Activated CD4-positive, alpha-beta memory T cell treated with anti-CD3 and anti-CD28 coated beads for 36 hours (primary cell): ENCODE results near the gene CAMKMT. TPM values are rescaled to one million over a fixed set of nuclear protein-coding genes. Genes with fewer than 3 reads are reported as not detected.

ENCODE experiments used
- CTCF ChIA-PET: fragments of 350-600 bp; sonication (Branson Sonifier 250); formaldehyde crosslinking; loops from one replicate; lab custom pipeline; 2021; ENCODE audit warnings: antibody characterized with exemption, inconsistent platforms; lab: Charles Lee
- POLR2A ChIA-PET: fragments of 350-600 bp; sonication (Branson Sonifier 250); formaldehyde crosslinking; loops from one replicate; lab custom pipeline; 2021; ENCODE audit warnings: antibody characterized with exemption; lab: Charles Lee
- DNase-seq: peaks from one replicate; pipeline ENCODE4 v3.0.0-alpha.2; 2020
- H3K27ac Mint-ChIP-seq: one replicate; pipeline ENCODE4 v1.8.0; 2021; ENCODE audit warnings: mixed read lengths
- H3K27me3 Mint-ChIP-seq: one replicate; pipeline ENCODE4 v1.8.0; 2021; ENCODE audit warnings: mixed read lengths
- H3K36me3 Mint-ChIP-seq: one replicate; pipeline ENCODE4 v1.8.0; 2021; ENCODE audit warnings: mixed read lengths
- H3K4me1 Mint-ChIP-seq: one replicate; pipeline ENCODE4 v1.8.0; 2021; ENCODE audit warnings: low read depth, mixed read lengths
- H3K4me3 Mint-ChIP-seq: one replicate; pipeline ENCODE4 v1.8.0; 2021; ENCODE audit warnings: mild to moderate bottlenecking, mixed read lengths
- H3K9me3 Mint-ChIP-seq: one replicate; pipeline ENCODE4 v1.8.0; 2021; ENCODE audit warnings: mixed read lengths
- intact Hi-C: fragments of 100-400 bp; cut with micrococcal nuclease; formaldehyde crosslinking; loops from one replicate; pipeline ENCODE4 v1.15.1; 2023
- total RNA-seq, 2 experiments: library from RNA; stranded (reverse); gene quantifications; one replicate each; pipeline ENCODE4 v1.2.3, GENCODE V29; 2021

Gene CAMKMT
- total RNA-seq, 2 experiments from 2014 or later, result 9.3 to 11.3 TPM

- intact Hi-C loops, result no loop called here
- CTCF ChIA-PET, result no interaction called here
- Mint-ChIP-seq H3K27me3 (no peaks in the 10 kb centered on the region), H3K36me3 (peaks cover 8% of the 10 kb centered on the region), H3K4me1 (no peaks in the 10 kb centered on the region), H3K27ac (no peak overlapping the region), H3K4me3 (no peak overlapping the region), H3K9me3 (no peaks in the 10 kb centered on the region)
- DNase-seq, result no peak
- POLR2A ChIA-PET, result no interaction called here
Observed at GRCh38 chr2:44559108-44559507, 197.4 kb downstream of the CAMKMT start.

GRCh38 chr2:44560352-44560751 is 198.6 kb downstream of the CAMKMT start:
- intact Hi-C loops, result loop anchor here (10.0 kb wide), 1 partner anchor 394 kb away; no protein-coding TSS in a partner anchor

DNA sequence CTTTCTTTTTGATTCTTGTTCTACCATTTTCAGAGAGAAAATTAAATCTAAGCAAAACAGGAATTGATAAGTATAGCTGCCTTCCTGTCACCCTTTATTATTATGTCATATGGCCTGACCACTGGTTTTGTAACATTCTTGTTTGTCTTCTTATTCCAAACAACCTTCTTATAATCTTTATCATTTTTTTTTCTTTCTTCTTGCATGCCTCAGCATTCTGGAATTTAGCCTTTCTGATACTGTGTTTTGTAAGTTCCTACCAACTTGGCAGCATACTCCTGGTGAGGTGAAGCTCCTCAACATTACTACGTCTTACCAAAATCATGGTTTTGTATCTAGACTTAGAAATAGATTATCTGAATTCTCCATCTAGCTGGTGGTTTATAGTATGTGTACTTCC is 199.2 kb downstream of the CAMKMT start:
- CTCF ChIA-PET, result interaction anchor here (1.0 to 2.6 kb wide), 2 partner anchors 107 to 395 kb away, joined by 3 to 23 read pairs; no protein-coding TSS in a partner anchor

More at GRCh38 chr2:44560352-44560751, 198.6 kb downstream of the CAMKMT start:
- peaks cover 8% of the 10 kb centered on the region for H3K36me3 Mint-ChIP-seq
- CTCF ChIA-PET, result interaction anchor here (0.6 to 2.6 kb wide), 5 partner anchors 63 to 395 kb away, joined by 3 to 23 read pairs (median 3); no protein-coding TSS in a partner anchor
- H3K4me3 Mint-ChIP-seq, result no peak overlapping the region
- DNase-seq, result peak; percentile 18
- POLR2A ChIA-PET, result no interaction called here
- H3K27ac Mint-ChIP-seq, result no peak overlapping the region
- H3K9me3 Mint-ChIP-seq, result no peaks in the 10 kb centered on the region
- H3K27me3 Mint-ChIP-seq, result no peaks in the 10 kb centered on the region
- no peaks in the 10 kb centered on the region for H3K4me1 Mint-ChIP-seq

DNA sequence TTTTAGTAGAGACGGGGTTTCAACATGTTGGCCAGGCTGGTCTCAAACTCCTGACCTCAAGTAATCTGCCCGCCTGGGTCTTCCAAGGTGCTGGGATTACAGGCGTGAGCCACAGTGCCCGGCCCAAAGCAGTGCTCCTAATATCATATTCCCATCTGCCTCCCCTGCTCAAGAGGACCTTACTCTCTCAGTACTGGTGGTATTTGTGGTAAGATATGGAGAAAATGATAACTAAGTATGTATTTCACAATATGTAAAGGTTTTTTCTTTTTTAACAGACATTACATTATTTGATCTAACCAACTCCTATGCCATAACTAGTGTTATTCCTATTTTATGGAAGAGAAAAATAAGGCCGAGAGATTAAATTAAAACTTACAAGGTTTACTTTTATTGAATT is 201.0 kb downstream of the CAMKMT start:
- POLR2A ChIA-PET, result no interaction called here
- Mint-ChIP-seq H3K4me3 (no peak overlapping the region), H3K27ac (no peak overlapping the region), H3K9me3 (no peaks in the 10 kb centered on the region), H3K4me1 (no peaks in the 10 kb centered on the region), H3K36me3 (peaks cover 2% of the 10 kb centered on the region), H3K27me3 (no peaks in the 10 kb centered on the region)
- intact Hi-C loops, result loop anchor here (10.0 kb wide), 1 partner anchor 392 kb away; no protein-coding TSS in a partner anchor
- CTCF ChIA-PET, result interaction anchor here (0.7 to 1.5 kb wide), 2 partner anchors 83 to 1278 kb away, joined by 3 to 4 read pairs; no protein-coding TSS in a partner anchor
- no peak for DNase-seq

More for the DNA sequence above, 199.2 kb downstream of the CAMKMT start:
- H3K27ac Mint-ChIP-seq, result no peak overlapping the region
- no peak overlapping the region for H3K4me3 Mint-ChIP-seq
- intact Hi-C loops, result loop anchor here (10.0 kb wide), 1 partner anchor 394 kb away; no protein-coding TSS in a partner anchor
- H3K36me3 Mint-ChIP-seq, result peaks cover 8% of the 10 kb centered on the region
- H3K27me3 Mint-ChIP-seq, result no peaks in the 10 kb centered on the region
- H3K4me1 Mint-ChIP-seq, result no peaks in the 10 kb centered on the region
- POLR2A ChIA-PET, result no interaction called here
- no peaks in the 10 kb centered on the region for H3K9me3 Mint-ChIP-seq
- DNase-seq, result no peak

DNA sequence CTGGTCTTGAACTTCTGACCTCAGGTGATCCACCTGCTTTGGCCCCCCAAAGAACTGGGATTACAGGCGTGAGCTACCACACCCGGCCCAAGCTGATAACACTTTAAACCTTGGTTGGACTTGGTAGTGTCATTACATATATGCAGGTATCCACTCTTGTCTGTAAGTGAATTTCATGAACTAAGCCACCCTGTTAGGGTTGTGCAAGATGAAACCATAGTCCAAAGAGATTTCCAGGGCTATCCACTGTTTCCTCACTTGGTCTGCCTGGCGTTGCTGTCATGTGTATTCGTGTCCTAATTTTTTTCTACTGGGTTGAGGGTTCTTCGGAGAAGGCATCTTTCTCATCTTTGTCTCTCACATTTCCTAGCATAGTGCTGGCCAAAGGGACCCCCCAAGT is 203.0 kb downstream of the CAMKMT start:
- H3K27me3 Mint-ChIP-seq, result no peaks in the 10 kb centered on the region
- POLR2A ChIA-PET, result no interaction called here
- H3K36me3 Mint-ChIP-seq, result peaks cover 2% of the 10 kb centered on the region
- DNase-seq, result no peak
- CTCF ChIA-PET, result no interaction called here
- intact Hi-C loops, result loop anchor here (10.0 kb wide), 1 partner anchor 390 kb away; no protein-coding TSS in a partner anchor
- no peak overlapping the region for H3K27ac Mint-ChIP-seq
- H3K4me1 Mint-ChIP-seq, result peaks cover 3% of the 10 kb centered on the region
- no peak overlapping the region for H3K4me3 Mint-ChIP-seq
- H3K9me3 Mint-ChIP-seq, result no peaks in the 10 kb centered on the region

DNA sequence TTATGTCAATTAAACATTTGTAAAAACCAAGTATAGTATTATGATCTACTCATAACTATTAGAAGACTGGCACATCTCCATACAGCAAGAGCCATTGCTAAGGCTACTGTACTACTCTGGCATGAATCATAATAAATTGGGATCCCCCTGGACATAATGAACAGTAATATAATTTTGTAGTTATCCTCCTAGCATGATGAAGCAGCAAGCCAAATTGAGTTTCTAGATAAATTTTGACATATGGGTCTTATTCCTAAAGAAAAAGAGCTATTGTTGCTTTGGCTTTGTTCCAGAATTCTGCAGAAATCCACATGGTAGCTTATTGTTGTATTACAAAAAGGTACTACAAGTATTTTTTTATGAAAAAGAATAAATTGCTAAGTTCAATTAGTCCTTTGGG is 204.3 kb downstream of the CAMKMT start:
- peaks cover 13% of the 10 kb centered on the region for H3K4me1 Mint-ChIP-seq
- no peaks in the 10 kb centered on the region for H3K27me3 Mint-ChIP-seq
- POLR2A ChIA-PET, result no interaction called here
- H3K4me3 Mint-ChIP-seq, result no peak overlapping the region
- intact Hi-C loops, result loop anchor here (10.0 kb wide), 1 partner anchor 389 kb away; no protein-coding TSS in a partner anchor
- CTCF ChIA-PET, result no interaction called here
- H3K9me3 Mint-ChIP-seq, result no peaks in the 10 kb centered on the region
- no peak overlapping the region for H3K27ac Mint-ChIP-seq
- peaks cover 2% of the 10 kb centered on the region for H3K36me3 Mint-ChIP-seq
- DNase-seq, result no peak

DNA sequence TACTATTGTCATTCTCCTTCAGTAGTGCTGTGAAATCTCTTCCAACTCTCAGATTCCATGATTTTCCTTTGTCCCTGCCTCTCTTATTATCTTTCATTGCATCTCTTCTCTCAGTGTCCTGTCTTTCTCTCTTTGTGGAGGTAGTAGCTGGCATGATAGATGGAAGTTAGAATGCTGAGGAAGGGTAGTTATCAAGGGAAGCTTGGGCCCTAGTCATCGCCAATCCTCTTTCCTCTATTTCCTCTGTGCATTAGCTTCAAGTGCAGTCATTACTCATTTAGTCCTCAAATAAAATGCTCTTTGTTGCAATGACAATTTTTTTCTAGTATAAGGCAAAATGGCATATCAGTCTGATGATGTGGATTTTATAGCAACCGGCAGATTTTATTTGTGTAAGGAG is 207.7 kb downstream of the CAMKMT start:
- POLR2A ChIA-PET, result no interaction called here
- intact Hi-C loops, result loop anchor here (10.0 kb wide), 1 partner anchor 385 kb away; no protein-coding TSS in a partner anchor
- no peak overlapping the region for H3K4me3 Mint-ChIP-seq
- DNase-seq, result no peak
- no peaks in the 10 kb centered on the region for H3K27me3 Mint-ChIP-seq
- peaks cover 15% of the 10 kb centered on the region for H3K4me1 Mint-ChIP-seq
- H3K9me3 Mint-ChIP-seq, result no peaks in the 10 kb centered on the region
- CTCF ChIA-PET, result no interaction called here
- no peak overlapping the region for H3K27ac Mint-ChIP-seq
- no peaks in the 10 kb centered on the region for H3K36me3 Mint-ChIP-seq

GRCh38 chr2:44570271-44570670 is 208.5 kb downstream of the CAMKMT start:
- Mint-ChIP-seq H3K4me3 (no peak overlapping the region), H3K36me3 (no peaks in the 10 kb centered on the region), H3K9me3 (no peaks in the 10 kb centered on the region), H3K27me3 (no peaks in the 10 kb centered on the region), H3K27ac (no peak overlapping the region), H3K4me1 (peaks cover 15% of the 10 kb centered on the region)
- DNase-seq, result no peak
- ChIA-PET CTCF (interaction anchor here (1.9 kb wide), 1 partner anchor 91 kb away, joined by 6 read pairs; no protein-coding TSS in a partner anchor), POLR2A (no interaction called here)
- intact Hi-C loops, result no loop called here

DNA sequence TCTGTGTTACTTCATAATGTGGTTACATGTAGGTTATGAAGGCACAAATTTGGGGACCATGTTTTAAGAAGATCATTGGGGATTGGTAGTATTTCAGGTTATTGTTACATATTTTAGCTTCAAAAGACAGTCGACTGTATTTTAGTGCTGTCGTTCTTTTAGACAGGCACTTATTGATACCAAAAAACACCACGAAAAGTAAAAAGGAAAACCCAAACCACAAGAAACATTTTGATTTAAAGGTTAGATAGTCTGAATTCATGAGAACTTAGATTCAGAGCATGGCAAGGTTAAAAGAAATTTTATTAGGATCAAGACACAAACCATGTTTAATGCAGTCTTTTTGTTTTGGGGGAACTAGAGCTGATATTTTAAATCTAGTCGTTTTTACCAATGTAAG is 209.0 kb downstream of the CAMKMT start:
- ChIA-PET POLR2A (no interaction called here), CTCF (interaction anchor here (1.9 kb wide), 1 partner anchor 91 kb away, joined by 6 read pairs; no protein-coding TSS in a partner anchor)
- no peaks in the 10 kb centered on the region for H3K36me3 Mint-ChIP-seq
- H3K27ac Mint-ChIP-seq, result no peak overlapping the region
- H3K27me3 Mint-ChIP-seq, result no peaks in the 10 kb centered on the region
- H3K4me3 Mint-ChIP-seq, result no peak overlapping the region
- H3K9me3 Mint-ChIP-seq, result no peaks in the 10 kb centered on the region
- intact Hi-C loops, result no loop called here
- H3K4me1 Mint-ChIP-seq, result peaks cover 15% of the 10 kb centered on the region
- no peak for DNase-seq

GRCh38 chr2:44572196-44572900 is 210.6 kb downstream of the CAMKMT start:
- POLR2A ChIA-PET, result no interaction called here

GRCh38 chr2:44573996-44574395 is 212.2 kb downstream of the CAMKMT start:
- Mint-ChIP-seq H3K36me3 (no peaks in the 10 kb centered on the region), H3K4me1 (peaks cover 28% of the 10 kb centered on the region), H3K27ac (no peak overlapping the region), H3K27me3 (no peaks in the 10 kb centered on the region), H3K9me3 (no peaks in the 10 kb centered on the region), H3K4me3 (no peak overlapping the region)
- intact Hi-C loops, result no loop called here
- no peak for DNase-seq
- POLR2A ChIA-PET, result no interaction called here
- CTCF ChIA-PET, result no interaction called here

More at GRCh38 chr2:44572196-44572900, 210.6 kb downstream of the CAMKMT start:
- Mint-ChIP-seq H3K9me3 (no peaks in the 10 kb centered on the region), H3K4me3 (no peak overlapping the region), H3K27me3 (no peaks in the 10 kb centered on the region), H3K27ac (no peak overlapping the region), H3K4me1 (peaks cover 15% of the 10 kb centered on the region), H3K36me3 (no peaks in the 10 kb centered on the region)
- CTCF ChIA-PET, result no interaction called here
- DNase-seq, result no peak
- intact Hi-C loops, result no loop called here

- Mint-ChIP-seq H3K4me1 (peaks cover 32% of the 10 kb centered on the region), H3K36me3 (no peaks in the 10 kb centered on the region), H3K4me3 (peak overlapping the region; percentile 4), H3K9me3 (no peaks in the 10 kb centered on the region), H3K27ac (no peak overlapping the region), H3K27me3 (no peaks in the 10 kb centered on the region)
- CTCF ChIA-PET, result interaction anchor here (1.4 to 1.8 kb wide), 2 partner anchors 38 to 99 kb away, joined by 4 to 11 read pairs; no protein-coding TSS in a partner anchor
- intact Hi-C loops, result loop anchor here (1.0 kb wide), 2 partner anchors 38 to 258 kb away; no protein-coding TSS in a partner anchor
- no peak for DNase-seq
- POLR2A ChIA-PET, result interaction anchor here (1.6 kb wide), 1 partner anchor 38 kb away, joined by 11 read pairs; no protein-coding TSS in a partner anchor
Observed at GRCh38 chr2:44578471-44579093, 216.8 kb downstream of the CAMKMT start.
